ENCODE data around the gene C1orf159. TPM values are rescaled to one million over a fixed set of nuclear protein-coding genes. Genes with fewer than 3 reads are reported as not detected.

C1orf159 gene
- polyA plus RNA-seq, 1 donor (not counting 4 experiments of a cell fraction or from before 2014, with no cell fraction given): 6.1 TPM

GRCh38 chr1:1047963-1048362 lies 67.9 kb downstream of the C1orf159 start:
- no peak for DNase-seq (ENCODE audit: low read depth, low spot score)
- peaks cover 46% of the 10 kb centered on the region in 2 experiments for H3K36me3 ChIP-seq (ENCODE audit: control insufficient read depth in 2 of 2, extremely low read depth in 1 of 2, insufficient read depth in 2 of 2, low read length in 2 of 2)
- no peak for TF ChIP-seq EZH2 (IDR thresholded peaks at IDR 0.05; ENCODE audit: low read length)
- TF ChIP-seq, protein P1, sequence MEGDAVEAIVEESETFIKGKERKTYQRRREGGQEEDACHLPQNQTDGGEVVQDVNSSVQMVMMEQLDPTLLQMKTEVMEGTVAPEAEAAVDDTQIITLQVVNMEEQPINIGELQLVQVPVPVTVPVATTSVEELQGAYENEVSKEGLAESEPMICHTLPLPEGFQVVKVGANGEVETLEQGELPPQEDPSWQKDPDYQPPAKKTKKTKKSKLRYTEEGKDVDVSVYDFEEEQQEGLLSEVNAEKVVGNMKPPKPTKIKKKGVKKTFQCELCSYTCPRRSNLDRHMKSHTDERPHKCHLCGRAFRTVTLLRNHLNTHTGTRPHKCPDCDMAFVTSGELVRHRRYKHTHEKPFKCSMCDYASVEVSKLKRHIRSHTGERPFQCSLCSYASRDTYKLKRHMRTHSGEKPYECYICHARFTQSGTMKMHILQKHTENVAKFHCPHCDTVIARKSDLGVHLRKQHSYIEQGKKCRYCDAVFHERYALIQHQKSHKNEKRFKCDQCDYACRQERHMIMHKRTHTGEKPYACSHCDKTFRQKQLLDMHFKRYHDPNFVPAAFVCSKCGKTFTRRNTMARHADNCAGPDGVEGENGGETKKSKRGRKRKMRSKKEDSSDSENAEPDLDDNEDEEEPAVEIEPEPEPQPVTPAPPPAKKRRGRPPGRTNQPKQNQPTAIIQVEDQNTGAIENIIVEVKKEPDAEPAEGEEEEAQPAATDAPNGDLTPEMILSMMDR (optimal IDR thresholded peaks at IDR 0.05 in 1 of 3, IDR thresholded peaks at IDR 0.05 in 1 of 3, conservative IDR thresholded peaks at IDR 0.05 in 1 of 3; ENCODE audit: extremely low read depth in 1 of 3, insufficient read depth in 2 of 3, low read length in 3 of 3): no peak
- H3K27ac ChIP-seq (ENCODE audit: control insufficient read depth, insufficient read depth, low read length): no peak overlapping the region
- no peak overlapping the region for H3K4me3 ChIP-seq (ENCODE audit: control insufficient read depth in 2 of 3, extremely low read depth in 1 of 3, insufficient read depth in 2 of 3, low read depth in 1 of 3, low read length in 3 of 3)
- peaks cover 20% of the 10 kb centered on the region for H4K20me1 ChIP-seq (ENCODE audit: control insufficient read depth, extremely low read depth, insufficient read depth, low read length)
- dilution Hi-C loops (cut with MboI; ENCODE audit: extremely low pct_ligation_motif_present, low sequenced_read_pairs): no loop called here
- H3K9me1 ChIP-seq (ENCODE audit: control insufficient read depth, extremely low read depth, insufficient read depth, low read length): no peaks in the 10 kb centered on the region
- H3K9ac ChIP-seq (ENCODE audit: control insufficient read depth, extremely low read depth, insufficient read depth, low read length): no peak overlapping the region
- H3K9me3 ChIP-seq (ENCODE audit: control insufficient read depth, low read depth, low read length): no peaks in the 10 kb centered on the region
- H3K27me3 ChIP-seq (ENCODE audit: control insufficient read depth, extremely low read depth, insufficient read depth, low read length): no peaks in the 10 kb centered on the region
- no peak overlapping the region for H2AFZ ChIP-seq (ENCODE audit: control insufficient read depth, low read length)
- H3K4me2 ChIP-seq (ENCODE audit: control insufficient read depth, extremely low read depth, insufficient read depth, low read depth, low read length): no peak overlapping the region
- no peaks in the 10 kb centered on the region for H3K4me1 ChIP-seq (ENCODE audit: control insufficient read depth, extremely low read depth, insufficient read depth, low read length)
- peaks cover 16% of the 10 kb centered on the region for H3K79me2 ChIP-seq (ENCODE audit: control insufficient read depth, insufficient read depth, low read length)
- FAIRE-seq: no peak

DNA sequence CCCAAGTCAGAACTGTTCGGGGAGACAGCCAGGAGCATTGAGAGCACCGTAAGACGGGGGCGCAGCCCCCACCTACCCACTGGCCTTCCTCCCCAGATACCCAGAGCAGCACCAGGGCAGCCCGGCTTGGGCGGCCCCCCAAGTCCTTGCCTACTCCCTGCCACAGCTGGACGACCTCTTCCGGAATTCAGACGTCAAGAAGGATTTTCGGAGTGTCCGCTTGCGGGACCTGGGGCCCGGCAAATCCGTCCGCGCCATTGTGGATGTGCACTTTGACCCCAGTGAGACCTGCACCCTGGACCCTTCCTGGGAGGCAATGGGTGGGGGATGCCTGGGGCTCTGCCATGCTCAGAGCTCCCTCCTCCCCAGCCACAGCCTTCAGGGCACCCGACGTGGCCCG lies 68.5 kb downstream of the C1orf159 start:
- H3K4me1 ChIP-seq (ENCODE audit: control insufficient read depth, extremely low read depth, insufficient read depth, low read length): no peaks in the 10 kb centered on the region
- H4K20me1 ChIP-seq (ENCODE audit: control insufficient read depth, extremely low read depth, insufficient read depth, low read length): peaks cover 24% of the 10 kb centered on the region
- H3K9me1 ChIP-seq (ENCODE audit: control insufficient read depth, extremely low read depth, insufficient read depth, low read length): no peaks in the 10 kb centered on the region
- H2AFZ ChIP-seq (ENCODE audit: control insufficient read depth, low read length): no peak overlapping the region
- no peak overlapping the region for H3K4me2 ChIP-seq (ENCODE audit: control insufficient read depth, extremely low read depth, insufficient read depth, low read depth, low read length)
- no peaks in the 10 kb centered on the region for H3K27me3 ChIP-seq (ENCODE audit: control insufficient read depth, extremely low read depth, insufficient read depth, low read length)
- H3K9me3 ChIP-seq (ENCODE audit: control insufficient read depth, low read depth, low read length): no peaks in the 10 kb centered on the region
- H3K27ac ChIP-seq (ENCODE audit: control insufficient read depth, insufficient read depth, low read length): no peak overlapping the region
- TF ChIP-seq EZH2 (IDR thresholded peaks at IDR 0.05; ENCODE audit: low read length): no peak
- TF ChIP-seq, protein P1 (optimal IDR thresholded peaks at IDR 0.05 in 1 of 3, IDR thresholded peaks at IDR 0.05 in 1 of 3, conservative IDR thresholded peaks at IDR 0.05 in 1 of 3; ENCODE audit: extremely low read depth in 1 of 3, insufficient read depth in 2 of 3, low read length in 3 of 3): no peak
- H3K79me2 ChIP-seq (ENCODE audit: control insufficient read depth, insufficient read depth, low read length): peaks cover 22% of the 10 kb centered on the region
- dilution Hi-C loops (cut with MboI; ENCODE audit: extremely low pct_ligation_motif_present, low sequenced_read_pairs): no loop called here
- DNase-seq (ENCODE audit: low read depth, low spot score) (no peak), FAIRE-seq (no peak)
- H3K4me3 ChIP-seq (ENCODE audit: control insufficient read depth in 2 of 3, extremely low read depth in 1 of 3, insufficient read depth in 2 of 3, low read depth in 1 of 3, low read length in 3 of 3): no peak overlapping the region
- no peak overlapping the region for H3K9ac ChIP-seq (ENCODE audit: control insufficient read depth, extremely low read depth, insufficient read depth, low read length)
- peaks cover 42 to 48% of the 10 kb centered on the region in 2 experiments for H3K36me3 ChIP-seq (ENCODE audit: control insufficient read depth in 2 of 2, extremely low read depth in 1 of 2, insufficient read depth in 2 of 2, low read length in 2 of 2)

Data from keratinocyte (primary cell).